Smooth muscle cell of the brain vasculature (primary cell): ENCODE results near the gene SEMA4A.
"Not testable (repeated sequence)": the region's sequence is repeated elsewhere in the genome, so short reads cannot be mapped to it uniquely, and the experiment has no call there.

Source experiments
- DNase-seq: peaks from one replicate; pipeline ENCODE4 v3.0.0-alpha.2; 2012; ENCODE audit warnings: low read depth, low spot score

The SEMA4A gene

GRCh38 chr1:156194300-156194652 lies 40.9 kb downstream of the SEMA4A start:
- DNase-seq, result no peak

DNA sequence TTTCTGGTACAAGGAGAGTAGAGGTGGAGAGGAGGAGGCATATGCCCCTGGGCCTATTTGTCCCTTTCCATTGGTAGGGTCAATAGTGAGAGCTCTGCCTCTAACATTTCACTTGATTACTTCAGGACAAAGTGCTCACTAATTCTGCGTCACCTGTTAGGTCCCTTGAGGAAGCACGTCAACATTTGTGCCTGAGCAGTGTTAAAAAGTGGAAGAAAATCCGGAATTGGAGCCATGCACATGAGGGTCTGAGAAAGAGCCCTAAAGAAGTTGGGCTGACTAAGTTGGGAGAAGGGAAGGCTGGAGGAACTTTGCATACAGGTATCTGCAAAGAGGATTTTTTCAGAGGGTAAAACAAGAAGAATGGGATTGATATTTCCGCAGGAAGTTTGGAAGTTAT lies 42.5 kb downstream of the SEMA4A start:
- DNase-seq, result no peak

- DNase-seq, result no peak
Measured at GRCh38 chr1:156196445-156196844, 43.1 kb downstream of the SEMA4A start.

GRCh38 chr1:156198831-156199349 lies 45.5 kb downstream of the SEMA4A start:
- DNase-seq, result no peak

DNA sequence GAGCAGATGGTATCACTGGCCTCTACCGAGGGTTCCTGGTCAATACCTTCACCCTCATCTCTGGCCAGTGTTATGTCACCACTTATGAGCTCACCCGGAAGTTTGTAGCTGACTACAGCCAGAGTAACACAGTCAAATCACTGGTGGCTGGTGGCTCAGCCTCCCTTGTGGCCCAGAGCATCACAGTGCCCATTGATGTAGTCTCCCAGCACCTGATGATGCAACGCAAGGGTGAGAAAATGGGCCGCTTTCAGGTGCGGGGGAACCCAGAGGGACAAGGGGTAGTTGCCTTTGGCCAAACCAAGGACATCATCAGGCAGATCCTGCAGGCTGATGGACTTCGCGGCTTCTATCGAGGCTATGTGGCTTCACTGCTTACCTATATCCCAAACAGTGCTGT lies 46.7 kb downstream of the SEMA4A start:
- no peak for DNase-seq

DNA sequence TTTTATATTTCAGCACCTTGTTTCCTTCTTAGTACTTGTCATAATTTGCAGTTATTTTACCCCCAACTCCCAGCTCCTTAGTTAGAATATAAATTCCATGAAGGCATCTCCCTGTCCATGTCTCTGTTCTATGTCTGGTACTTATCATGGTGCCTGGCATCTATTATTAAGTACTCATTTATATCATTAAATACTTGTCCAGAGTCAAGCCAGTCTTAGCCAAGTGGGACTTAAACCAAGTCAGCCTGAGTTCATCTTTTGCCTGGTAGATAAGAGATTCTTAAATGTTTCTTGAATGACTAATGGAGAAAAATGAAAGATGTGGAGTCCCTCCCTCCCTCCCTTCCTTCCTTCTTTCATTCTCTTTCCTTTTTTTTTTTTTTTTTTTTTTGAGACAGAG lies 49.9 kb downstream of the SEMA4A start:
- no peak for DNase-seq

GRCh38 chr1:156204686-156205085 lies 51.3 kb downstream of the SEMA4A start:
- DNase-seq, result no peak

DNA sequence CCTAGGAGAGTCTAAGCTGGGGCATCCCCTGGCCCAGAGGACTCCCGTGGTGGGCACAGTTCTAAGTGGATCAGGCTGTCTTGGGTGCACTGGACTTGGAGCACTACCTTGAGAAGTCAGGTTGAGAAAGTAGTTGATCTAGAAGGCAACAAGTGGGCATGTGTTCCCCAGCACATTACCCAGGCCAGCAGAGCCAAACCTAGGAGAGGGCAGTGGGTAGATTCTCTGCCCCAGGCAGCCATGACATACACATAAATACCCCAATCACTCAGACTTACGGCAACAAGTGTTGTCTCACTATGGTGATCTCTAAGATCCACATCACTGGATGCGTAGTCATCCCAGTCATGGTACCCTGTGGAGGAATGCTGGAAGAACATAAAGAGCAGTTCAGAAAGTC lies 57.9 kb downstream of the SEMA4A start:
- DNase-seq, result no peak

DNA sequence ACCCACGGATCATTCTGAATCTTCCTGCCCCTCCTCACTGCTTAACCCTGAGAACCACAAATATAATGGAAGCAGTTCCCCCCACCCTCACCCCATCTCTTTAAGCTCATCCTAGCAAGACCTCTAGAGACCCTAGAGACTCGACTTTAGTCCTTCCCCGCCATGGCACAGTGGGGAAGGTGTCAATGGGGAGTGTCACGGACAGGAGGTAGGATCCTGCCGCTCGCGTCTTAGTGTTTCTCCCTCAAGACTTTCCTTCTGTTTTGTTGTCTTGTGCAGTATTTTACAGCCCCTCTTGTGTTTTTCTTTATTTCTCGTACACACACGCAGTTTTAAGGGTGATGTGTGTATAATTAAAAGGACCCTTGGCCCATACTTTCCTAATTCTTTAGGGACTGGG lies 58.7 kb downstream of the SEMA4A start:
- no peak for DNase-seq

- peak; percentile 93 for DNase-seq
Measured at GRCh38 chr1:156212833-156213643, 59.7 kb downstream of the SEMA4A start, which contains the start of gene PMF1. Gene PMF1 (plus strand): TSS chr1:156213007. CDS start chr1:156213016, 9 bp downstream.

DNA sequence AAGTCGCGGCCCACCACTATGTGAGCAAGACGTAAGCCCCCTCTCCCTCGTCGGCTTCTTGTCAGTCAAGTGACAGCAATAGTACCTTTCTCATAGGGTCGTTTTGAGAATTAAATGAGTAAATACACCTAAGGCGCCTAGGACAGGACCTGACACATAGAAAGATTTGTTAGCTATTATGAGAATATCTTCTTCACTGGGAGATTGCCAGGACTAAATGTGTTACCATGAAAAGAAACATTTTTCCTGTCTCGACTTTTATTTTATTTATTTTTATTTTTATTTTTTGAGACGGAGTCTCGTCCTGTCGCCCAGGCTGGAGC lies 60.2 kb downstream of the SEMA4A start:
- DNase-seq, result no peak

- DNase-seq, result no peak
Measured at GRCh38 chr1:156214024-156214748, 60.8 kb downstream of the SEMA4A start.

DNA sequence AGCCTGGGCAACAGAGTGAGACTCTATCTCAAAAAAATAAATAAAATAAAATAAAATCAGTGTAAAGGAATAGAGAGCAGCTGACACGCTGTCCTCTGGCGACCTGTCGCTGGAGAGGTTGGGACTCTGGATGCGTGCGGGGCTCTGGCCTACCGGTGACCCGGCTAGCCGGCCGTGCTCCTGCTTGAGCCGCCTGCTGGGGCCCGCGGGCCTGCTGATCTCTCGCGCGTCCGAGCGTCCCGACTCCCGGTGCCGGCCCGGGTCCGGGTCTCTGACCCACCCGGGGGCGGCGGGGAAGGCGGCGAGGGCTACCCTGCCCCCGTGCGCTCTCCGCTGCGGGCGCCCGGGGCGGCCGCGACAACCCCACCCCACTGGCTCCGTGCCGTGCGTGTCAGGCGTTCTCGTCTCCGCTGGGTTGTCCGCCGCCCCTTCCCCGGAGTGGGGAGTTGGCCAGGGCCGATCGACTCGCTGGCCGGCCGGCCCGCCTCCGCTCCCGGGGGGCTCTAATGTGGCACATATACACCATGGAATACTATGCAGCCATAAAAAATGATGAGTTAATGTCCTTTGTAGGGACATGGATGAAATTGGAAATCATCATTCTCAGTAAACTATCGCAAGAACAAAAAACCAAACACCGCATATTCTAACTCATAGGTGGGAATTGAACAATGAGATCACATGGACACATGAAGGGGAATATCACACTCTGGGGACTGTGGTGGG lies 63.1 kb downstream of the SEMA4A start:
- not testable (repeated sequence) for DNase-seq

DNA sequence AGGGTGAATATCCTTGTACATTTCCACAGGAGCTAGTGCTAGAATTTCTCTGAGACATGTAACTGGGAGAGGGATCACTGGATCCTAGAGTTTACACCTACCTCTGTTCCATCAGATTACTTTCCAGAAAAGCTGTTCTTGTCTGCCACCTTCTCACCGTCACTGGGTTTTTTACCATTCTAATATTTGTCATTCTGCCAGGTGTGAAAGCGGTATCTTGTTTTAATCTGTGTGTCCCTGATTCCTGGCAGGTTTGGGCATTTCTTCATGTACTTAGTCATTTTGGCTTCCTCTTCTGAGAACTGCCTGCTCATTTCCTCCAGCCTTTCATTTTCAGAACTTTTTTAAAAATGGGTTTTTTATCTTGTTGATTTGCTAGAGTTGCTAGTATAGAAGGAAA lies 64.5 kb downstream of the SEMA4A start:
- no peak for DNase-seq

- no peak for DNase-seq
Measured at GRCh38 chr1:156220226-156220625, 66.8 kb downstream of the SEMA4A start.

DNA sequence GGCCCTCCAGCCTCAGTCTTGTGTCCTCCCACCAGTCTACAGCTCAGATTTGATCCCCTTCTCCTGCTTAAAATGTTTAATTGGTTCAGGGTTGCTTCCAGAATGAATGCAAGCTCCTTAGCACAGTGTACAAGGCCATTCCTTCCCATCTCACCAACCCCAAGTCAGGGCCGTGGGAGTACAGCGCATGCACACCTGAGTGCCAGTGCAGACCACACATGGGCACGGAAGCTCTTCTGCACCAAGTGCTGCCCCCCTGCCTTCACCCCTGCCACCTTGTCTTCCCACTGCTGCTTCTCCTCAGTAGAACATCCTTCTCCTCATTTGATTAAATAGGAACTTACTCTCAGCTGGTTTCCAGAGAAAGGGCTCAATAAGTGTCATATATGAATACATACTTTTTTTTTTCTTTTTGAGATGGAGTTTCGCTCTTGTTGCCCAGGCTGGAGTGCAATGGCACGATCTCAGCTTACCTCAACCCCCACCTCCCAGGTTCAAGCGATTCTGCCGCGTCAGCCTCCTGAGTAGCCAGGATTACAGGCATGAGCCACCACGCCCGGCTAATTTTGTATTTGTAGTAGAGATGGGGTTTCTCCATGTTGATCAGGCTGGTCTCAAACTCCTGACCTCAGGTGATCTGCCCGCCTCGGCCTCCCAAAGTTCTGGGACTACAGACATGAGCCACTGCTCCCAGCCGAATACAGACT lies 68.8 kb downstream of the SEMA4A start:
- DNase-seq, result no peak

DNA sequence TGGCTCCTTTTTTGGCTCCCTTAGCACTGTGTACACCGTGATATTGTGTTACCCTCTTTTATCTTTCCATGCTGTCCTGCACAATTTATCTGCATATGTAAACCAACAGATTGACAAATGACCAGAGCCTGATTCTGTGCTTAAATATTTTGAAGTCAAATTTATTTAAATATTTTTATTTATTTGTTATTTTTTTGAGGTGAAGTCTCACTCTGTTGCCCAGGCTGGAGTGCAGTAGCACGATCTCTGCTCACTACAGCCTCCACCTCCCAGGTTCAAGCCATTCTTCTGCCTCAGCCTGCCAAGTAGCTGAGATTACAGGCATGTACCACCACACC lies 72.3 kb downstream of the SEMA4A start:
- no peak for DNase-seq

- DNase-seq, result no peak
Measured at GRCh38 chr1:156226116-156226538, 72.7 kb downstream of the SEMA4A start.

- no peak for DNase-seq
Measured at GRCh38 chr1:156226782-156227181, 73.4 kb downstream of the SEMA4A start.
